Measurements from ENCODE around the gene ZBTB37. TPM values are rescaled to one million over a fixed set of nuclear protein-coding genes. Genes with fewer than 3 reads are reported as not detected.

Gene ZBTB37
- total and polyA plus RNA-seq, 9 of the 15 experiments (the other 6 are each of a cell fraction or from before 2014, with no cell fraction given): 1.3 to 13.9 (median 5.4) TPM

GRCh38 chr1:173870252-173871075 lies 2.3 kb downstream of the ZBTB37 start (continued):
- no peak for TF ChIP-seq CHAMP1 (IDR thresholded peaks at IDR 0.05)
- TF ChIP-seq KLF10 (CRISPR knock-in tag; IDR thresholded peaks at IDR 0.05): no peak
- TF ChIP-seq YY1 (IDR thresholded peaks at IDR 0.05; ENCODE audit: borderline replicate concordance in 1 of 3, control insufficient read depth in 1 of 3, extremely low read depth in 1 of 3, insufficient read depth in 3 of 3, insufficient read length in 1 of 3, insufficient replicate concordance in 2 of 3, low read depth in 1 of 3, low read length in 2 of 3): peak in 1 of 3 experiments; percentile 49
- TF ChIP-seq ZBTB11 (CRISPR knock-in tag; IDR thresholded peaks at IDR 0.05): no peak
- no peak for TF ChIP-seq ILK (tag; IDR thresholded peaks at IDR 0.05; ENCODE audit: borderline replicate concordance, low read depth)
- TF ChIP-seq COPS2 (conservative IDR thresholded peaks at IDR 0.05): no peak
- TF ChIP-seq HNRNPUL1 (IDR thresholded peaks at IDR 0.05; ENCODE audit: low read length): no peak
- no peak for TF ChIP-seq RB1 (IDR thresholded peaks at IDR 0.05; ENCODE audit: low read depth)
- peak; percentile 74 for TF ChIP-seq MAFK (IDR thresholded peaks at IDR 0.05; ENCODE audit: low read length)
- TF ChIP-seq PKNOX1 (IDR thresholded peaks at IDR 0.05): no peak
- TF ChIP-seq, protein P1, sequence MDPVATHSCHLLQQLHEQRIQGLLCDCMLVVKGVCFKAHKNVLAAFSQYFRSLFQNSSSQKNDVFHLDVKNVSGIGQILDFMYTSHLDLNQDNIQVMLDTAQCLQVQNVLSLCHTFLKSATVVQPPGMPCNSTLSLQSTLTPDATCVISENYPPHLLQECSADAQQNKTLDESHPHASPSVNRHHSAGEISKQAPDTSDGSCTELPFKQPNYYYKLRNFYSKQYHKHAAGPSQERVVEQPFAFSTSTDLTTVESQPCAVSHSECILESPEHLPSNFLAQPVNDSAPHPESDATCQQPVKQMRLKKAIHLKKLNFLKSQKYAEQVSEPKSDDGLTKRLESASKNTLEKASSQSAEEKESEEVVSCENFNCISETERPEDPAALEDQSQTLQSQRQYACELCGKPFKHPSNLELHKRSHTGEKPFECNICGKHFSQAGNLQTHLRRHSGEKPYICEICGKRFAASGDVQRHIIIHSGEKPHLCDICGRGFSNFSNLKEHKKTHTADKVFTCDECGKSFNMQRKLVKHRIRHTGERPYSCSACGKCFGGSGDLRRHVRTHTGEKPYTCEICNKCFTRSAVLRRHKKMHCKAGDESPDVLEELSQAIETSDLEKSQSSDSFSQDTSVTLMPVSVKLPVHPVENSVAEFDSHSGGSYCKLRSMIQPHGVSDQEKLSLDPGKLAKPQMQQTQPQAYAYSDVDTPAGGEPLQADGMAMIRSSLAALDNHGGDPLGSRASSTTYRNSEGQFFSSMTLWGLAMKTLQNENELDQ (CRISPR knock-in tag; IDR thresholded peaks at IDR 0.05; ENCODE audit: borderline replicate concordance): no peak
- no peak for TF ChIP-seq HSF4 (CRISPR knock-in tag; IDR thresholded peaks at IDR 0.05; ENCODE audit: borderline replicate concordance)
- TF ChIP-seq KDM4B (IDR thresholded peaks at IDR 0.05; ENCODE audit: borderline replicate concordance in 2 of 2, low read depth in 1 of 2): 0 out of 4 replicates have a peak, but pooled peaks of 1 of the 2 experiments have one; percentile 57
- no peak for TF ChIP-seq ZNF165 (CRISPR knock-in tag; IDR thresholded peaks at IDR 0.05; ENCODE audit: borderline replicate concordance)

Measured in K562 (cell line).